PFSK-1 (cell line): ENCODE data around the gene MYMX.

Source experiments
- POLR2AphosphoS5 ChIP-seq: IDR thresholded peaks from 2 replicates; pipeline ENCODE4 v1.6.1; 2012; ENCODE audit warnings: low read depth, mild to moderate bottlenecking, control low read depth, low read length, moderate library complexity
- REST ChIP-seq, 2 experiments: IDR thresholded peaks; 2 replicates each; pipeline versions ENCODE4 v1.6.1 to v1.8.0; 2011 to 2012; ENCODE audit warnings: low read depth in 2 of 2, low read length in 2 of 2, control low read depth in 1 of 2, inconsistent platforms in 1 of 2, mild to moderate bottlenecking in 1 of 2, moderate library complexity in 1 of 2; ENCODE audit not compliant: insufficient read depth in 1 of 2

- no peak for TF ChIP-seq REST (IDR thresholded peaks at IDR 0.05; ENCODE audit: insufficient read depth in 1 of 2, low read depth in 2 of 2, low read length in 2 of 2)
- TF ChIP-seq POLR2AphosphoS5, result no peak
Observed at GRCh38 chr6:44230034-44230675, 13.4 kb downstream of the MYMX start.
